ENCODE measurements around the gene ANKRD12.

GRCh38 chr18:9178557-9178956, 42.0 kb downstream of the ANKRD12 start:
- TF ChIP-seq CTCF (conservative IDR thresholded peaks at IDR 0.05; ENCODE audit: low read length) (no peak), EZH2phosphoT487 (IDR thresholded peaks at IDR 0.05; ENCODE audit: borderline replicate concordance, low read depth, low read length) (no peak)
